CD14-positive monocyte (primary cell): ENCODE results near the gene DOK4. TPM values are rescaled to one million over a fixed set of nuclear protein-coding genes. Genes with fewer than 3 reads are reported as not detected.

Experiments
- DNase-seq, 3 donors: peaks; one replicate each; pipeline ENCODE4 v3.0.0-alpha.2; 2011 to 2022
- H2AFZ ChIP-seq: 2 replicates; pipeline ENCODE4 v1.6.0; 2012; ENCODE audit warnings: mild to moderate bottlenecking, low read depth, low read length, inconsistent platforms; ENCODE audit not compliant: insufficient read depth, poor library complexity, severe bottlenecking
- H3K27ac ChIP-seq, 2 donors: 1 replicate in 1 of 2; 2 replicates in 1 of 2; pipeline ENCODE4 v1.5.1; 2012 to 2013; ENCODE audit warnings: low read length in 2 of 2, control low read depth in 1 of 2, inconsistent platforms in 1 of 2, low read depth in 1 of 2, mild to moderate bottlenecking in 1 of 2
- H3K27me3 ChIP-seq, 2 donors: one replicate each; pipeline versions ENCODE4 v1.6.0 to v1.6.1; 2011 to 2013; ENCODE audit warnings: low read length in 2 of 2; ENCODE audit not compliant: control insufficient read depth in 2 of 2, insufficient read depth in 2 of 2
- H3K36me3 ChIP-seq, 2 donors: replicated peaks in 1 of 2; 1 replicate in 1 of 2; 2 replicates in 1 of 2; pipeline versions ENCODE4 v1.5.1 to v1.6.1; 2012 to 2013; ENCODE audit warnings: low read length in 2 of 2, control low read depth in 1 of 2, inconsistent platforms in 1 of 2, mild to moderate bottlenecking in 1 of 2; ENCODE audit not compliant: insufficient read depth in 2 of 2, control insufficient read depth in 1 of 2
- H3K4me1 ChIP-seq, 2 donors: 1 replicate in 1 of 2; 2 replicates in 1 of 2; pipeline versions ENCODE4 v1.5.1 to v1.6.1; 2012 to 2013; ENCODE audit warnings: low read length in 2 of 2, control low read depth in 1 of 2, inconsistent platforms in 1 of 2, mild to moderate bottlenecking in 1 of 2, moderate library complexity in 1 of 2; ENCODE audit not compliant: insufficient read depth in 2 of 2, control insufficient read depth in 1 of 2
- H3K4me2 ChIP-seq: replicated peaks from 2 replicates; pipeline ENCODE3; 2012; ENCODE audit warnings: low read length, moderate library complexity, mild to moderate bottlenecking; ENCODE audit not compliant: poor library complexity, severe bottlenecking; ENCODE audit errors: extremely low read depth
- H3K4me3 ChIP-seq, 3 experiments: fragments of 200-600 bp in 1 of 3; sonication (generic) in 1 of 3; replicated peaks in 1 of 3; 1 replicate in 2 of 3; 2 replicates in 1 of 3; pipeline ENCODE4 v1.5.1; 2011 to 2013; ENCODE audit warnings: low read length in 3 of 3, mild to moderate bottlenecking in 3 of 3, control low read depth in 2 of 3, low read depth in 2 of 3, inconsistent platforms in 1 of 3, moderate library complexity in 1 of 3
- H3K79me2 ChIP-seq: 2 replicates; pipeline ENCODE4 v1.6.0; 2012; ENCODE audit warnings: mild to moderate bottlenecking, control low read depth, inconsistent platforms, low read length, moderate library complexity; ENCODE audit not compliant: insufficient read depth
- H3K9ac ChIP-seq: 2 replicates; pipeline ENCODE4 v1.6.0; 2017; ENCODE audit warnings: low read length, mild to moderate bottlenecking; ENCODE audit not compliant: insufficient read depth, poor library complexity, severe bottlenecking
- H3K9me3 ChIP-seq, 2 donors: replicated peaks in 1 of 2; 1 replicate in 1 of 2; 2 replicates in 1 of 2; pipeline versions ENCODE4 v1.5.1 to v1.6.1; 2012 to 2013; ENCODE audit warnings: low read length in 2 of 2, control low read depth in 1 of 2; ENCODE audit not compliant: control insufficient read depth in 1 of 2, insufficient read depth in 1 of 2
- H4K20me1 ChIP-seq: 2 replicates; pipeline ENCODE4 v1.6.0; 2012; ENCODE audit warnings: mild to moderate bottlenecking, low read length, control low read depth, moderate library complexity; ENCODE audit not compliant: insufficient read depth
- H3K27ac Mint-ChIP-seq, 7 donors: one replicate each; pipeline ENCODE4 v1.8.0; 2020; ENCODE audit warnings: mild to moderate bottlenecking in 7 of 7, mixed read lengths in 7 of 7, moderate library complexity in 6 of 7, inconsistent platforms in 2 of 7
- H3K27me3 Mint-ChIP-seq, 3 donors: one replicate each; pipeline ENCODE4 v1.8.0; 2021 to 2022; ENCODE audit warnings: low read depth in 3 of 3, mild to moderate bottlenecking in 3 of 3, mixed read lengths in 3 of 3, moderate library complexity in 3 of 3, inconsistent platforms in 1 of 3
- H3K36me3 Mint-ChIP-seq, 2 donors: one replicate each; pipeline ENCODE4 v1.8.0; 2020; ENCODE audit warnings: mixed read lengths in 2 of 2, inconsistent platforms in 1 of 2, mild to moderate bottlenecking in 1 of 2
- H3K4me1 Mint-ChIP-seq: one replicate; pipeline ENCODE4 v1.8.0; 2020; ENCODE audit warnings: mild to moderate bottlenecking, mixed read lengths
- H3K4me3 Mint-ChIP-seq, 2 donors: one replicate each; pipeline ENCODE4 v1.8.0; 2020; ENCODE audit warnings: mild to moderate bottlenecking in 2 of 2, mixed read lengths in 2 of 2, moderate library complexity in 1 of 2
- H3K9me3 Mint-ChIP-seq, 7 donors: one replicate each; pipeline ENCODE4 v1.8.0; 2020 to 2022; ENCODE audit warnings: mixed read lengths in 7 of 7, mild to moderate bottlenecking in 6 of 7, moderate library complexity in 6 of 7, inconsistent platforms in 2 of 7
- WGBS: methylation state at CpG from one replicate; pipeline ENCODE4 v1.1.5; 2013; ENCODE audit warnings: missing lambda C conversion rate; ENCODE audit not compliant: insufficient coverage; 5-methylcytosine and 5-hydroxymethylcytosine counted together
- intact Hi-C, 2 donors: fragments of 100-400 bp; cut with micrococcal nuclease; formaldehyde crosslinking; loops; one replicate each; pipeline versions ENCODE4 v1.15.0 to v1.15.1; 2023
- polyA plus RNA-seq, 3 donors: library from polyadenylated mRNA; depleted of rRNA in 1 of 3; unstranded in 2 of 3; stranded (reverse) in 1 of 3; fragments of 300-500 nt in 2 of 3; fragments of >200 nt in 1 of 3; fragmentation: Illumina TruSeq in 2 of 3; gene quantifications; 1 replicate in 2 of 3; 2 replicates in 1 of 3; pipeline ENCODE4 v1.2.3, GENCODE V29; 2012 to 2021
- TF ChIP-seq, protein P1 (sequence below): fragments of 200-600 bp; IDR thresholded peaks from one replicate; pipeline ENCODE4 v1.8.0; 2022; ENCODE audit warnings: antibody characterized with exemption, mild to moderate bottlenecking

Gene DOK4
- polyA plus RNA-seq, 3 donors, result 0.09 to 0.17 TPM; not detected in 1

DNA sequence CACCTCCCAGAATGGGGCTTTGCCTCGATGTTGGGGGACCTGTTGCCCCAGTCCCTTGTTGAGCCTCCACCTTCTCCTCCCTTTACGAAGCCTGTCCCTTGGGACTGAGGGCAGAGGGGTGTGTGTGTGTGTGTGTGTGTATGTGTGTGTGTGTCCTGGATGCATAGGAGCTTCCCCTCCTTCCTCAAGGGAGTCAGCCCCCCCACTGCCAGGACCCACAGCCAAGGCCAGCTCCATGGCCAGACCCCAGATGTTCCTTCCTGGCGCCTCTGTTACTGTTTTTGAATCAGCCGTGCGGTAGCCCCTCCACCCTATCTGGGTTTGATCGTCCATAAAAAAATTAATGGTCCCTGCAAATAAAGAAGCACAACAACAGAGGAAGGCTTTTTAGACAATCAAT lies 17.7 kb upstream of the DOK4 start:
- DNase-seq, result no peak
- no peaks in the 10 kb centered on the region for H3K36me3 Mint-ChIP-seq

DNA sequence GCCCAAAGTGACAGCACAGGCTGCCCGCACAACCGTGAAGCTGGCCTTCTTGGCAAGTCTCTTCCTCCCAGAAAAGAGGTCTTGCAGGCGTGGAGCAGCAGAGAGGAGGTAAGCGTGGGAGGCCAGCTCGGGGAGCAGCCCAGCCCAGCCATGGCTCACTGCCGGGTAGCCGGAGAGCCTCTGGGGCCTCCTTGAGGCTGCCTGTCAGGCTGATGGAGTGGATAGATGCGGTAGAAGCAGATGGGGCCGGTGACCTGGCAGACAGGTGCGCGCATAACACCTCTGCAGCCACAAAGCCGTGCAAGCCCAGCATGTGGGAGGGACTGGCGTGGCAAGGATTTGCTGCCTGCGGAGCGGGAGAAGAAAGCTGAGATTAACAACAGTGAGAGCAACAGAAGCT lies 17.1 kb upstream of the DOK4 start:
- H3K36me3 ChIP-seq, result no peaks in the 10 kb centered on the region
- TF ChIP-seq, protein P1, sequence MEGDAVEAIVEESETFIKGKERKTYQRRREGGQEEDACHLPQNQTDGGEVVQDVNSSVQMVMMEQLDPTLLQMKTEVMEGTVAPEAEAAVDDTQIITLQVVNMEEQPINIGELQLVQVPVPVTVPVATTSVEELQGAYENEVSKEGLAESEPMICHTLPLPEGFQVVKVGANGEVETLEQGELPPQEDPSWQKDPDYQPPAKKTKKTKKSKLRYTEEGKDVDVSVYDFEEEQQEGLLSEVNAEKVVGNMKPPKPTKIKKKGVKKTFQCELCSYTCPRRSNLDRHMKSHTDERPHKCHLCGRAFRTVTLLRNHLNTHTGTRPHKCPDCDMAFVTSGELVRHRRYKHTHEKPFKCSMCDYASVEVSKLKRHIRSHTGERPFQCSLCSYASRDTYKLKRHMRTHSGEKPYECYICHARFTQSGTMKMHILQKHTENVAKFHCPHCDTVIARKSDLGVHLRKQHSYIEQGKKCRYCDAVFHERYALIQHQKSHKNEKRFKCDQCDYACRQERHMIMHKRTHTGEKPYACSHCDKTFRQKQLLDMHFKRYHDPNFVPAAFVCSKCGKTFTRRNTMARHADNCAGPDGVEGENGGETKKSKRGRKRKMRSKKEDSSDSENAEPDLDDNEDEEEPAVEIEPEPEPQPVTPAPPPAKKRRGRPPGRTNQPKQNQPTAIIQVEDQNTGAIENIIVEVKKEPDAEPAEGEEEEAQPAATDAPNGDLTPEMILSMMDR, result no peak
- no peak for DNase-seq

More for the DNA sequence above, 17.7 kb upstream of the DOK4 start:
- TF ChIP-seq, protein P1, result no peak
- H3K79me2 ChIP-seq, result no peaks in the 10 kb centered on the region
- no peak overlapping the region for H3K4me3 Mint-ChIP-seq
- H3K9me3 Mint-ChIP-seq, result no peaks in the 10 kb centered on the region
- no peaks in the 10 kb centered on the region for H3K4me1 Mint-ChIP-seq
- no peak overlapping the region for H2AFZ ChIP-seq
- peaks cover 2 to 5% (median 3%) of the 10 kb centered on the region in 3 donors for H3K27me3 Mint-ChIP-seq
- H3K27ac ChIP-seq, result no peak overlapping the region
- H3K27ac Mint-ChIP-seq, result peak overlapping the region in 1 of 7 donors; percentile 30
- no peak overlapping the region for H3K4me2 ChIP-seq
- H3K4me3 ChIP-seq, result no peak overlapping the region
- no peaks in the 10 kb centered on the region for H3K4me1 ChIP-seq
- no peaks in the 10 kb centered on the region for H4K20me1 ChIP-seq
- whole genome bisulfite sequencing, result no CpG with 5 or more reads among the region's 6 CpGs
- intact Hi-C loops, result no loop called here
- H3K9ac ChIP-seq, result no peak overlapping the region
- H3K36me3 ChIP-seq, result no peaks in the 10 kb centered on the region
- H3K27me3 ChIP-seq, result no peaks in the 10 kb centered on the region
- H3K9me3 ChIP-seq, result no peaks in the 10 kb centered on the region

More for the DNA sequence above, 17.1 kb upstream of the DOK4 start:
- intact Hi-C loops, result no loop called here
- no peaks in the 10 kb centered on the region for H3K9me3 Mint-ChIP-seq
- H3K9ac ChIP-seq, result no peak overlapping the region
- H3K4me2 ChIP-seq, result no peak overlapping the region
- 95% methylated on average over 15 of the region's 15 CpGs for WGBS
- peaks cover 0 to 5% (median 3%) of the 10 kb centered on the region in 3 donors for H3K27me3 Mint-ChIP-seq
- H4K20me1 ChIP-seq, result no peaks in the 10 kb centered on the region
- H3K27ac ChIP-seq, result no peak overlapping the region
- no peaks in the 10 kb centered on the region for H3K27me3 ChIP-seq
- peak overlapping the region in 1 of 7 donors; percentile 7 for H3K27ac Mint-ChIP-seq
- no peaks in the 10 kb centered on the region for H3K4me1 ChIP-seq
- H2AFZ ChIP-seq, result no peak overlapping the region
- H3K36me3 Mint-ChIP-seq, result no peaks in the 10 kb centered on the region
- H3K4me3 Mint-ChIP-seq, result no peak overlapping the region
- H3K79me2 ChIP-seq, result no peaks in the 10 kb centered on the region
- H3K4me3 ChIP-seq, result no peak overlapping the region
- H3K9me3 ChIP-seq, result no peaks in the 10 kb centered on the region
- no peaks in the 10 kb centered on the region for H3K4me1 Mint-ChIP-seq
